ENCODE measurements around the gene HSBP1L1. TPM values are rescaled to one million over a fixed set of nuclear protein-coding genes. Genes with fewer than 3 reads are reported as not detected.

Gene HSBP1L1
- total RNA-seq, 6 experiments from 2014 or later, result 16.8 to 35.1 (median 23.7) TPM

DNA sequence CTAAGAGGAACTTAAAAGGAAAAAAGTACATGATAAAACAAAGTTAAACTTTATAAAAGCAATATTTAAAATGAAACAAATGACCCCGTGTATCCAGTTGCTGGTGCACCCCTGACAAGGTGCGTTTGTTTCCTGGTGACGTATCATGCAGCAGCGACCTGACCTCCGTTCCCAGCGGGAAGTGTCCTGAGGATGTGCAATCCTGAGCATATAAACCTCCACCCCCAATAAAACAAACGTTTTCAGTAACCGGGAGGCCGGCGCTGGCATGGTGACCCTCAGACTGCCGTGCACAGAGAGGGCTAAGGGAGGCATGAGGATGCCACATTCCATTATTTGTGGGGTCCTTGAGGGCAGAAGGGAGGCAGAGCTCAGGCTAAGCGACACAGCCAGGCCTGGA lies 27.8 kb upstream of the HSBP1L1 start:
- H3K27me3 ChIP-seq, result no peaks in the 10 kb centered on the region
- intact Hi-C loops (cut with DNase I), result no loop called here
- ATAC-seq, result peak; percentile 36 to 58 (median 42)
- peak; percentile 77 to 90 (median 90) for DNase-seq
- TF ChIP-seq, protein P1, sequence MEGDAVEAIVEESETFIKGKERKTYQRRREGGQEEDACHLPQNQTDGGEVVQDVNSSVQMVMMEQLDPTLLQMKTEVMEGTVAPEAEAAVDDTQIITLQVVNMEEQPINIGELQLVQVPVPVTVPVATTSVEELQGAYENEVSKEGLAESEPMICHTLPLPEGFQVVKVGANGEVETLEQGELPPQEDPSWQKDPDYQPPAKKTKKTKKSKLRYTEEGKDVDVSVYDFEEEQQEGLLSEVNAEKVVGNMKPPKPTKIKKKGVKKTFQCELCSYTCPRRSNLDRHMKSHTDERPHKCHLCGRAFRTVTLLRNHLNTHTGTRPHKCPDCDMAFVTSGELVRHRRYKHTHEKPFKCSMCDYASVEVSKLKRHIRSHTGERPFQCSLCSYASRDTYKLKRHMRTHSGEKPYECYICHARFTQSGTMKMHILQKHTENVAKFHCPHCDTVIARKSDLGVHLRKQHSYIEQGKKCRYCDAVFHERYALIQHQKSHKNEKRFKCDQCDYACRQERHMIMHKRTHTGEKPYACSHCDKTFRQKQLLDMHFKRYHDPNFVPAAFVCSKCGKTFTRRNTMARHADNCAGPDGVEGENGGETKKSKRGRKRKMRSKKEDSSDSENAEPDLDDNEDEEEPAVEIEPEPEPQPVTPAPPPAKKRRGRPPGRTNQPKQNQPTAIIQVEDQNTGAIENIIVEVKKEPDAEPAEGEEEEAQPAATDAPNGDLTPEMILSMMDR (IDR thresholded peaks at IDR 0.05), result no peak
- peak; percentile 42 for TF ChIP-seq POLR2A (IDR thresholded peaks at IDR 0.05)
- peaks cover 2 to 81% (median 36%) of the 10 kb centered on the region in 4 donors for H3K4me1 ChIP-seq
- H3K27ac ChIP-seq, result peak overlapping the region; percentile 72 to 93 (median 73)
- peaks cover 0 to 12% (median 3%) of the 10 kb centered on the region in 4 donors for H3K36me3 ChIP-seq
- WGBS (ENCODE audit: insufficient coverage, low coverage, low lambda C conversion rate, missing lambda C conversion rate), result 30% methylated on average over 10 of the region's 12 CpGs
- peak overlapping the region in 2 of 3 donors; percentile 4 to 24 for H3K4me3 ChIP-seq
- no peaks in the 10 kb centered on the region for H3K9me3 ChIP-seq

DNA sequence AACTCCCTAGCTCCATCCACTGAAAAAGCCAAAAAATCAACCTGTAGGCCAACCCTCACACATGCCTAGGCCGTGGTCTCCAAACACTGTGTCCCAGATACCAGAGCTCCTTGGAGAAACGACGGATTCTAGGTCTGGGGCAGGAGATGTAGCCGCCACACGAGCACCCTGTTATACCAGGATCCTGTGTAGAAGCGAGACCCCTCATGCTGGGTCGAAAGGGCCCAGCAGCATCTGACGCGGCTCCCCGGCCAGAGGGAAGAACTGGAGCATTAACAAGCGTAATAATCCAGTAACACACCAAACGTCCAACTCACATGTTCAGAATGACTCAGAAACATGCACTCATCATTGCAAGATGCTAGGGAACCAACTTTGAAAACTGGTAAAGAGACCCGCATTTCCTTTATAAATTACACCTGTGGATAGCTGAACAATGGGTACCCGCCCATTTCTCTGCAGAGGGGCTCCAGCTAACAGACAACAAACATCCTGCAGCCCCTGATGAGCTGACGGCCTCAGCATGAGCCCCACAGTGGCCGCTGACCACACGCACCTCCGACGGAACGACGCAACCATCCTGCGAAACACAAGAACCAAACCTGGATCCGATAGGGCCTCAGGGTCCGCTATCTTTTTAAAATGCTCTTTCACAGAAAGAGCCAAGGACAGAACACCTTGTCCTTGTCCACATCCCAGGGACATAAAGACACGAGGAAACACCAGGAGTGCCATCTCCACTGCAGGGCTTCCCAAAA lies 27.2 kb upstream of the HSBP1L1 start:
- no peak for ATAC-seq
- Histone ChIP-seq H3K4me3 (peak overlapping the region in 2 of 3 donors; percentile 4 to 24), H3K9me3 (no peaks in the 10 kb centered on the region), H3K36me3 (peaks cover 0 to 17% (median 4%) of the 10 kb centered on the region in 4 donors), H3K4me1 (peaks cover 2 to 87% (median 39%) of the 10 kb centered on the region in 4 donors), H3K27me3 (no peaks in the 10 kb centered on the region), H3K27ac (peak overlapping the region; percentile 33 to 93 (median 73))
- 83% methylated on average over 13 of the region's 25 CpGs for WGBS (ENCODE audit: insufficient coverage, low coverage, low lambda C conversion rate, missing lambda C conversion rate)
- no peak for TF ChIP-seq POLR2A (IDR thresholded peaks at IDR 0.05)
- intact Hi-C loops (cut with DNase I), result no loop called here
- DNase-seq, result peak in 2 of 3 donors; percentile 8 to 35

DNA sequence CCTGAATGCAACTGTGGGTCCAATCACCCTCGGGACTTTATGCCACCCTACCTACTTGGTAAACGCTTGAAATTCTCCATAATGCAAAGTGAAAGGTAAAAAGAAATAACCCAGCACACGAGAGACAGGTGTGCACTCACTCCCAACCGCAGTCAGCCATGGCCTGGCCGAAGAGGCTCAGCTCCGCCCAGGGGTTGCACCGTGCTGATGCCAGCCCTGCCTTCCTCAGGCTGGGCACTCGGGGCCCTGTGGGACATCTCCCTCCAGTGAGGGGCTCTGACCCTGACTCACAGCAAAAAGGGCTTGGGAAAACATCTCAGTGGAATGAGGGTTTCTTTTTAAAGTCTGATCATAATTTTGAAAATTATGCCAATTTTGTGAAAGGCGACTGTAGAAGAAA lies 26.2 kb upstream of the HSBP1L1 start:
- DNase-seq, result peak; percentile 38 to 55 (median 55)
- ATAC-seq, result no peak
- 45% methylated on average over 9 of the region's 9 CpGs for WGBS (ENCODE audit: insufficient coverage, low coverage, low lambda C conversion rate, missing lambda C conversion rate)

DNA sequence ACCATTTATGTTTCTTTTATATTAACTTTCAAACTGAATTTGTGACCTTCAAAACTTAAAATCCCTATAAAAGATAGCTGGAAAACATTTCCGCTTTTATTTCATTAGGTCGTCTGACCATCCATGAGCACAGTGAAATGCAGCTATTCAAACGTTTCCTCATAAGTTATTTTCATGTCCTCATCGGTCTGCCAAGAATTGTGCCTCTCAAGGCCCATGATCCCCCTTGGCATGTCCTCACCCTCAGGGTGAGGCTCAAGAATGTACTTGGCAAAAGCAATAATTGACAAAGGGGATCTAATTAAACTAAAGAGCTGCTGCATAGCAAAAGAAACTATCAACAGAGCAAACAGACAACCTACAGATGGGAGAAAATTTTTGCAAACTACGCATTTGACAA lies 25.3 kb upstream of the HSBP1L1 start:
- ATAC-seq, result no peak
- intact Hi-C loops (cut with DNase I), result no loop called here
- no peak for DNase-seq
- TF ChIP-seq, protein P1 (IDR thresholded peaks at IDR 0.05), result no peak
- no peak for TF ChIP-seq POLR2A (IDR thresholded peaks at IDR 0.05)
- Histone ChIP-seq H3K4me1 (peaks cover 2 to 95% (median 46%) of the 10 kb centered on the region in 4 donors), H3K36me3 (peaks cover 0 to 26% (median 7%) of the 10 kb centered on the region in 4 donors), H3K27ac (peak overlapping the region in 2 of 3 donors; percentile 83 to 93), H3K4me3 (no peak overlapping the region), H3K27me3 (no peaks in the 10 kb centered on the region), H3K9me3 (no peaks in the 10 kb centered on the region)
- 57% methylated on average over 5 of the region's 5 CpGs for WGBS (ENCODE audit: insufficient coverage, low coverage, low lambda C conversion rate, missing lambda C conversion rate)

More for the DNA sequence above, 26.2 kb upstream of the HSBP1L1 start:
- Histone ChIP-seq H3K36me3 (peaks cover 0 to 26% (median 7%) of the 10 kb centered on the region in 4 donors), H3K4me1 (peaks cover 2 to 95% (median 43%) of the 10 kb centered on the region in 4 donors), H3K27ac (peak overlapping the region in 2 of 3 donors; percentile 73 to 93), H3K4me3 (no peak overlapping the region), H3K9me3 (no peaks in the 10 kb centered on the region), H3K27me3 (no peaks in the 10 kb centered on the region)
- TF ChIP-seq POLR2A (IDR thresholded peaks at IDR 0.05), result no peak
- TF ChIP-seq, protein P1 (IDR thresholded peaks at IDR 0.05), result no peak
- intact Hi-C loops (cut with DNase I), result no loop called here

Measured in right lobe of liver (tissue), 6 donors.